ENCODE data around the gene MSL3B.
A peak's percentile ranks its signal among the peaks of the same experiment; 100 is the strongest.

The MSL3B gene

GRCh38 chr2:233867993-233868532 lies at the start of gene MSL3B (continued):
- TF ChIP-seq, protein P1, sequence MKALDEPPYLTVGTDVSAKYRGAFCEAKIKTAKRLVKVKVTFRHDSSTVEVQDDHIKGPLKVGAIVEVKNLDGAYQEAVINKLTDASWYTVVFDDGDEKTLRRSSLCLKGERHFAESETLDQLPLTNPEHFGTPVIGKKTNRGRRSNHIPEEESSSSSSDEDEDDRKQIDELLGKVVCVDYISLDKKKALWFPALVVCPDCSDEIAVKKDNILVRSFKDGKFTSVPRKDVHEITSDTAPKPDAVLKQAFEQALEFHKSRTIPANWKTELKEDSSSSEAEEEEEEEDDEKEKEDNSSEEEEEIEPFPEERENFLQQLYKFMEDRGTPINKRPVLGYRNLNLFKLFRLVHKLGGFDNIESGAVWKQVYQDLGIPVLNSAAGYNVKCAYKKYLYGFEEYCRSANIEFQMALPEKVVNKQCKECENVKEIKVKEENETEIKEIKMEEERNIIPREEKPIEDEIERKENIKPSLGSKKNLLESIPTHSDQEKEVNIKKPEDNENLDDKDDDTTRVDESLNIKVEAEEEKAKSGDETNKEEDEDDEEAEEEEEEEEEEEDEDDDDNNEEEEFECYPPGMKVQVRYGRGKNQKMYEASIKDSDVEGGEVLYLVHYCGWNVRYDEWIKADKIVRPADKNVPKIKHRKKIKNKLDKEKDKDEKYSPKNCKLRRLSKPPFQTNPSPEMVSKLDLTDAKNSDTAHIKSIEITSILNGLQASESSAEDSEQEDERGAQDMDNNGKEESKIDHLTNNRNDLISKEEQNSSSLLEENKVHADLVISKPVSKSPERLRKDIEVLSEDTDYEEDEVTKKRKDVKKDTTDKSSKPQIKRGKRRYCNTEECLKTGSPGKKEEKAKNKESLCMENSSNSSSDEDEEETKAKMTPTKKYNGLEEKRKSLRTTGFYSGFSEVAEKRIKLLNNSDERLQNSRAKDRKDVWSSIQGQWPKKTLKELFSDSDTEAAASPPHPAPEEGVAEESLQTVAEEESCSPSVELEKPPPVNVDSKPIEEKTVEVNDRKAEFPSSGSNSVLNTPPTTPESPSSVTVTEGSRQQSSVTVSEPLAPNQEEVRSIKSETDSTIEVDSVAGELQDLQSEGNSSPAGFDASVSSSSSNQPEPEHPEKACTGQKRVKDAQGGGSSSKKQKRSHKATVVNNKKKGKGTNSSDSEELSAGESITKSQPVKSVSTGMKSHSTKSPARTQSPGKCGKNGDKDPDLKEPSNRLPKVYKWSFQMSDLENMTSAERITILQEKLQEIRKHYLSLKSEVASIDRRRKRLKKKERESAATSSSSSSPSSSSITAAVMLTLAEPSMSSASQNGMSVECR (CRISPR knock-in tag; IDR thresholded peaks at IDR 0.05) = no peak
- no peak for TF ChIP-seq ESRRB (CRISPR knock-in tag; IDR thresholded peaks at IDR 0.05; ENCODE audit: borderline replicate concordance)
- TF ChIP-seq NCOA2 (IDR thresholded peaks at IDR 0.05; ENCODE audit: partially characterized antibody in 2 of 2) = no peak
- TF ChIP-seq CREB1 (IDR thresholded peaks at IDR 0.05) = peak; percentile 88
- peak; percentile 56; the same call in 1 of the 2 replicates for TF ChIP-seq CREB1 (CRISPR knock-in tag; IDR thresholded peaks at IDR 0.05)
- TF ChIP-seq KDM5B (IDR thresholded peaks at IDR 0.05; ENCODE audit: insufficient replicate concordance, low read depth, low read length) = peak; percentile 52
- TF ChIP-seq, protein P2, sequence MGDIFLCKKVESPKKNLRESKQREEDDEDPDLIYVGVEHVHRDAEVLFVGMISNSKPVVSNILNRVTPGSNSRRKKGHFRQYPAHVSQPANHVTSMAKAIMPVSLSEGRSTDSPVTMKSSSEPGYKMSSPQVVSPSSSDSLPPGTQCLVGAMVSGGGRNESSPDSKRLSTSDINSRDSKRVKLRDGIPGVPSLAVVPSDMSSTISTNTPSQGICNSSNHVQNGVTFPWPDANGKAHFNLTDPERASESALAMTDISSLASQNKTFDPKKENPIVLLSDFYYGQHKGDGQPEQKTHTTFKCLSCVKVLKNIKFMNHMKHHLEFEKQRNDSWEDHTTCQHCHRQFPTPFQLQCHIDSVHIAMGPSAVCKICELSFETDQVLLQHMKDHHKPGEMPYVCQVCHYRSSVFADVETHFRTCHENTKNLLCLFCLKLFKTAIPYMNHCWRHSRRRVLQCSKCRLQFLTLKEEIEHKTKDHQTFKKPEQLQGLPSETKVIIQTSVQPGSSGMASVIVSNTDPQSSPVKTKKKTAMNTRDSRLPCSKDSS (IDR thresholded peaks at IDR 0.05; ENCODE audit: low read depth, partially characterized antibody) = no peak
- peak; percentile 31 for TF ChIP-seq MEIS2 (IDR thresholded peaks at IDR 0.05; ENCODE audit: partially characterized antibody)
- no peak for TF ChIP-seq CEBPG (CRISPR knock-in tag; IDR thresholded peaks at IDR 0.05)
- TF ChIP-seq CEBPG (tag; conservative IDR thresholded peaks at IDR 0.05 in 1 of 2, IDR thresholded peaks at IDR 0.05 in 1 of 2) = no peak
- TF ChIP-seq POLR2AphosphoS2 (IDR thresholded peaks at IDR 0.05; ENCODE audit: low read length) = no peak
- no peak for TF ChIP-seq ZNF436 (CRISPR knock-in tag; IDR thresholded peaks at IDR 0.05)
- no peak for TF ChIP-seq HMGN3 (IDR thresholded peaks at IDR 0.05; ENCODE audit: borderline replicate concordance, extremely low read depth, insufficient read length, low read depth, low read length)
- no peak for TF ChIP-seq JUN (IDR thresholded peaks at IDR 0.05; ENCODE audit: borderline replicate concordance, low read depth, low read length)
- no peak for TF ChIP-seq JUN (CRISPR knock-in tag; IDR thresholded peaks at IDR 0.05; ENCODE audit: borderline replicate concordance)
- no peak for TF ChIP-seq HIVEP1 (CRISPR knock-in tag; IDR thresholded peaks at IDR 0.05)
- TF ChIP-seq CREM (IDR thresholded peaks at IDR 0.05; ENCODE audit: low read depth) = peak; percentile 93
- TF ChIP-seq SMC3 (conservative IDR thresholded peaks at IDR 0.05; ENCODE audit: insufficient read depth, low read depth, low read length) = no peak
- no peak for TF ChIP-seq PYGO2 (tag; IDR thresholded peaks at IDR 0.05)
- peak; percentile 59 to 89 for TF ChIP-seq E2F6 (IDR thresholded peaks at IDR 0.05; ENCODE audit: borderline replicate concordance in 1 of 2, extremely low read depth in 1 of 2, insufficient read depth in 1 of 2, insufficient read length in 1 of 2, low read depth in 1 of 2, low read length in 1 of 2, poor library complexity in 1 of 2, severe bottlenecking in 1 of 2)

All from K562 (cell line).